ENCODE data around the gene DDX56.
A peak's percentile ranks its signal among the peaks of the same experiment; 100 is the strongest.
"Not testable (repeated sequence)": the region's sequence is repeated elsewhere in the genome, so short reads cannot be mapped to it uniquely, and the experiment has no call there.

DDX56 gene

DNA sequence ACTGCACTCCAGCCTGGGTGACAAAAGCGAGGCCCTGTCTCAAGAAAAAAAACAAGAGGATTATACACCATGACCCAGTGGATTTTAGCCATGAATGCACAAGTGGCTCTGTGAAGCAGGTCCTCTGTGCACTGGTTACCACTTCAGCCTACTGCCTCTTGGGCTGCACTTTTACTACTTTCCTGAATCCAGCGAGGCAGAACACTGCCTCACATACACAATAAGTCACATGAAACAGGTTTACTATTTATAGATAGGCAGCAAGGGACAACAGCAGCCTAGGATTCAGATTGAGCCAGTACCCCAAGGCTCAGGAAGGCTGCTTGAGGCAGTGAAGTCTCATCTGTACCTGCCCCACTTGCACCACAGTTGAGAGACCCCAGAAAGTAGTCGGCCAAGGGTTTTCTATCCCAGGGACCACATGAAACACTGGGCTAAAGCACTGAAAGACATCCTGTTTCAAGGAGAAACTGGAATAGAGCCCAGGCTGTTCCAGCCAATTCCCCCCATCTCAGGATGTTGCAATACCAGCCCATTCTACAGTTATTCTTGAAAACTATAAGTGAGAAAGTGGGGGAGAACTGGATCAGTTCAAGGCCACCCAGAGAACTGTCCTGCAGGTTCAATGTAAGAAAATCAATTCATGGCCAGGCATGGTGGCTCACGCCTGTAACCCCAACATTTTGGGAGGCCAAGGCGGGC is 22.4 kb upstream of the DDX56 start:
- no peak for DNase-seq

DNA sequence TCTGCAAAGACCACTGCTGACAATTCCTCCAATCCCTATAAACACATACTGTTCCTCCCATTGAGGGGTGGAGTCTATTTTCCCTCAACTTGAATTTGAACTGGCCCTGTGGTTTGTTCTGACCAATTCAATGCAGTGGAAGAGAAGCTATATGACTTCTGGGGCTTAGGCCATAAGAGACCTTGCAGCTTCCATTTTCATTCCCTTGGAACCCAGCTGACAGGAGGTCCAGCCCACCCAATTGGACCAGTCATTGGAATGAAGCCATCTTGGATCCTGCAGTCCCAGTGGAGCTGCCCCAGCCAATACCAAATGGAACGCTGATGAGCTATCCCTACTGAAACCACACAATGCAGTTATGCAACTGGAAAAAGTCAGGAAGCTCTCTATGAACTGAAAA is 17.2 kb upstream of the DDX56 start:
- DNase-seq: no peak

DNA sequence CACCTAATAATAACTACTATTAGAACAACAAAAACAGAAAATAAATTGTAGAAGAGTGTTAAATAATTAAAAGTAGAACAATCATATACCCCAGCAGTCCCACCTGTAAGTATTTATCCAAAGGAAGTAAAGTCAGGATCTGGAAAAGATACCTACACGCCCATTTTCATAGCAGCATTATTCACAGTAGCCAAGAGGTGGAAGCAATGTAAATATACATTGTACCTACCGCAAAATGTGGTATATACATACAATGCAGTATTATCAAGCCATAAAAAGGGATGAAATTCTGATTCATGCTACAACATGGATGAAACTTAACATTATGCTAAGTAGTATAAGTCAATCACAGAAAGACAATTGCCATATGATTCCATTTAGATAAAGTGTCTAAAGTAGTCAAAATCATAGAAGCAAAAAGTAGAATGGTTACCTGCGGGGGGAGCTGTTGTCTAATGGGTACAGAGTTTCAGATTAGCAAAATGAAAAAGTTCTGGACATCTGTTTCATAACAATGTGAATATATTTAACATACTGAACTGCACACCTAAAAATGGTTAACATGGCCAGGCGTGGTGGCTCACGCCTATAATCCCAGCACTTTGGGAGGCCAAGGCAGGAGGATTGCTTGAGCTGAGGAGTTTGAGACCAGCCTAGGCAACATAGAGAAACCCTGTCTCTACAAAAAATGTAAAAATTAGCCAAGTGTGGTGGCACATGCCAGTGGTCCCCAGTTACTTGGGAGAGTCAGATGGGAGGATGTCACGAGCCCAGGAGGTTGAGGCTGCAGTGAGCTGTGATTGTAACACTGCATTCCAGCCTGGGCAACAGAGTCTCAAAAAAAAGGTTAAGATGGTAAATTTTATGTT is 14.4 kb upstream of the DDX56 start:
- DNase-seq: peak; percentile 44

DNA sequence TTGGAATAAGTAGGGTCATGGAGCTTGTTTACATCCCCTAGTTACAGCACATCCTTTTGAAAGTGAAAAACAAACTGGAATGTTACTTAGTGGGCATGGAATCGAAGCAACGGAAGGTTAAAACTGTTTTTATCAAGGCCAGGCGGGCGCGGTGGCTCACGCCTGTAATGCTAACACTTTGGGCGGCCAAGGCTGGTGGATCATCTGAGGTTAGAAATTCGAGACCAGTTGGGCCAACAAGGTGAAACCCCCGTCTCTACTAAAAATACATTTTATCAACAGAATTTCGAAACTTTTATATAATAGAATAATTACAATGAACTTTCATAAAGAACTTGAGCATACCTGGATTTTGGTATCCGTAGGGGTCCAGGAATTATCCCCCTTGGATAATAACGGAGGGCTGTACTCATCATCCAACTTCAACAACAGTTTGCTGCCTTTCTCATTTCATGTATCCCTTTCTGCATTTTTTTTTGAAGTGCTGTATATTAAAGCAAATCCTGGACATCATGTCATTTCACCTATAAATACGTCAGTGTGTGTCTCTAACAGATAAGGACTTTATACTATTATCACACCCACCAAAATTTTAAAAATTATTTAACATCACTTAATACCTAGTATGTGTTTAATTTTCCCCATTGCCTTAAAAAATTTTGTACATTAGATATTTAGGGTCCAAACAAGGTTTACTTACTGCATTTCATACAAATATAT is 9.6 kb upstream of the DDX56 start:
- DNase-seq: no peak

DNA sequence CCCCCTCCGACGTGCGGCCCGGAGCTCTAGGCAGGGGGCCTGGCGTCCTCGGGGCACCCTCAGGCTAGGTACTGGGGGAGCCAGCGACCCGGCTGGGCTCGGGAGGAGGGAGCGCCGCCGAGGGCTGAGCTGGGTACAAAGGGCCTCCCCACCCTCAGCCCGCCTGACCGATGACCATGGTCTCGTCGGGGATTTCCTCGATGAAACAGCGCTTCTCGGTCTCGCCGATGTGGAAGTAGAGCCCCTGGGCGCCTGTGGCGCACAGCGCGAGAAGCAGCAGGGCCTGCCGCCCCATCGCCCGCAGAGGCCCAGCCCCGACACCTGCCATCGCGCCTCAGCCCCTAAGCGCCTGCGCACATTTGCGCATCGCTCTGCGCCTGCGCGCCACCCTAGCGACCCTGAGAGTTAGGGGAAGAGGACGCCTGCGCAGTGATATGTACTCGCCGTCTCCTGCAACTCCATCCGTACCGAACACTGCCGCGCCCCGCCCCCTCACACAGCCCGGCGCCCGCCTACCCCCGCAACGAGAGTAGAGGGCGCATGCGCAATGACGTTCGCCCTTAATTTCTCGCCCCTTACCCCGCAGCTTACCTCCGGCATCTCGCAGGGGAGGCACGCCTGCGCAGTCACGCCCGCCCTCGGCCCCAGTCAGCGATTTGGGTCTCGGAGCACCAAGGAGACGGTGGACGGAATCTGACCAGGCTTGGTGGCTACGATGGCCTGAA is 8.3 kb upstream of the DDX56 start, which contains the start of gene TMED4:
TMED4 (minus strand) TSS at position 353 of the 725 bp plus-strand sequence; CDS start at position 328, 25 bp downstream.
- peak; percentile 98 for DNase-seq

DNA sequence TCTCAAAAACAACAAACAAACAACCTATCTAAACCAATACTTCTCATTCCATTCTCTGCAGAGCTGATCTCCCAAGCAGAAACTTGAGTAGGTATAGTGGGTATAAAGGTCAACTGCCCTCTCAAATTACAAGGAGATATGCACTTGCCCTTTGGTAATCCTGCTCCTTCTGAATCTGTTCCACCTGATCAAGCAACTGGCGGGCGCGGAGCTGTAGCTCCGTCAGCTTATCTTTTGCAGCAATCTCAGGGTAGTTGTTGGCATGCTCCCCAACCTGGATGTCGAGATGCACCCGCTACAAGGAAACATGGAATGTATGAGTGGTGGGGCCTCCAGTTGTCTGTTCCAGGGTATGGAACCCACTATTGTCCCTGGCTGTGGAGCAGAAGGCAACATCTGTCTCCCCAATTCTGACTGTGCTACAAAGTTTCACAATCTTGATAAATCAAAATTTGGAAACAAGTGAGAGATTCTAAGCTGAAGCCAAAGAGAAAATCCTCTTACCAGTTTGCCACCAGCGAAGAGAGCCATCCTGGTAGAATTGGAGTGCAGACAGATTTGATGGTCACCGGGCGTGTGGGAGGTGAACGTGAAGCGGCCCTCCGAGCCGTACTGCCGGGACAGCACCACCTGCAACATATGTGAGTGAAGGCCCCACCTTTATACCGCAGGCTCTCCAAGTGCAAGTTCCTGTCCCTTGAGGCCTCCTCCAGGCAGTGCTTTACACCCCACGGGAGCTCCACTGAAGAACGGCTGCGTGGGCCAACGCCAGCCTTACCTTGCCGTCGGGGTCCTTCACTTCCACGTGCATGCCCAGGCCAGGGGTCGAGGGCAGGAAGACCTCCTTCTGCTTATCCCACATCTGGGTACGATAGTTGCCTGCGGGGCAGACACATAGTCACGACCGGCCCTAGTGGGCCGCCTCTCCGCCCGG is 7.5 kb upstream of the DDX56 start:
- no peak for DNase-seq

DNA sequence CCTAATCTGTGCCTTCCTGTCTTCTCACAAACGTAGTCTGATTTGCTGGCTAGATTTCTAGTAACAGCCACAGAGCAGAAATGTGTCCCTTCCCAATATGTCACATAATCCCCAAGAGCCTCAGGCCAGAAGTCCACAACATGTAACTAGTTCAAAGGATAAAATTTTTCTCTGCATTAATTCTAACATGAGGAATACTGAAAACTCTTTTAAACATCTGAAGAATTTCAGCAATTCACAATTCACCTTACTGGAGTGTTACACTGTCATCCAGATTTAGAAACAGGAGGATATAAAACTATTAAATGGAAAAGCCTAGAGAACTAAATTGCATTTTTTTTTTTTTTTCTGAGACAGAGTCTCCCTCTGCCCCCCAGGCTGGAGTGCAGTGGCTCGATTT is 2.5 kb upstream of the DDX56 start:
- DNase-seq: no peak

DNA sequence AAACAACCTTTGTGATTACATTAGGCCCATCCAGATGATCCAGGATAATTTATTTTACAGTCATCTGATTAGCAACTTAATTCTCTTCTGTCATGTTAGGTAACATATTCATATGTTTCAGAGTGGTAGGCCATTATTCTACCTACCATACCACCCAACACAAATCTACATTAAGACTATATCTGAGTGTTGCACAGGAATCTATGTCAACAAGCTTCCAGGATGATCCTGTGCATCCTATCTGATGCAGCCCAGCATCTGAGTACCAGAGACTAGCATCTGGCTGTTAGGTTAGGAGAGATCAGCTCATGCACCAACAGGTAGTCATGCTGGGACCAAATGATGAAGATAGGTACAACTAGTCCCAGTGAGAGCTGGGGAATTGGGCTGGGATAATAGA is 1.3 kb upstream of the DDX56 start:
- DNase-seq: no peak

DNA sequence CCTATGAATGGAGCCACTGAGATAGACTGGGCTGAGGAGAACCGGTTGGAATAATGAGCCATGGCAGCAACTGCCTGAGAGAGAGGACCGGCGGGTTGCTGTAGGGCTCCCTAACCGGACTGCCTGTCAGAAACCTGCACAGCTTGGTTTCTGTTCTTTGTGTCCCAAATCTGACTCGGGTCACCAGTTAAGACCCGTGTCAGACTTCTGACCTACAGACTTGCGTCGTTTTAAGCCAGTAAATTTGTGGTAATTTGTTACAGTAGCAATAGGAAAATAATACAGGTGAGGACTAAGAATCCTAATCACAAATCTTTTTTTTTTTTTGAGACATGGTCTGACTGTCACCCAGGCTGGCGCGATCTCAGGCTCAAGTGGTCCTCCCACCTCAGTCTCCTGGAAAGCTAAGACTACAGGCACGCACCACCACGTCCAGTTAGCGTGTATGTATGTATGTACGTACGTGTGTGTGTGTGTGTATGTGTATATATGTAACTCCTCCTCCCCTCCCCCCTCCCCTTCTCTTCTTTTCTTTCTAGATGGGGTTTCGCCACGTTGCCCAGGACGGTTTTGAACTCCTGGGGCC is 672 bp upstream of the DDX56 start:
- DNase-seq: no peak

DNA sequence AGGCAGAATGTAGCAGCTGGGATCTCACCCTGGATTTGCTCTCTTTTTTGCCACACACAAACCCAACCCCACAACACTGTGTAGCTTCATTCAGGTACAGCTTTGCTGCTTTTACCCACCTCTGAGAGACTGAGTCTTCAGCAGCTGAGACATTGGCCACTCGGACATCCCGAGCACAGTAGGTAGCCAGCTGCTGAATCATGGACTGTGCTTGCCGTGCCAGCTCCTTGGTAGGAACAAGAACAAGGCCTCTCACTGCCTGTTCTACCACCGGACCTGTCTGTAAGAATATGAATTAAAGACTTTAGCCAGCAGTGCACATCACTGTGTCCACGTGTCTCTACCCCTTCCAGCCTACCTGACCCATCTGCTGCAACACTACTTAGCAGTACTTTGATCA is 937 bp downstream of the DDX56 start:
- DNase-seq: no peak

DNA sequence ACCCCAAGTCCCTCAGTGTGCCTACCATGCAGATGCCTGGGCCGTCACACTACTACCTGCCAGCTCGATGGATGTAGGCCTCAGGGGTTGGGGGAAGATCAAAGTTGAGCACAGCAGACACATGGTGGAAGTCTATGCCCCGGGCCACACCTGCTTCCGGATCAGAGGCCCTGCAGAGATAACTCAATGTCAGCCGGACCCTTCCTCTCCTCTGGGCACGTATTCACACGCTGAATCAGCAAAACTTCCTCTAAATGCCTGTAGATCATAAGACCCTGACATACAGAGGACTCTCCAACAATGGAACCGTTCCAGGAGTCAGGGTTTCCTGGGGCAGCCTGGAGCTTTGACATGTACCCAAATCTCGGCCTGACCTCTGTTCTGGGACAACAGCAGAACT is 3.7 kb downstream of the DDX56 start:
- DNase-seq: no peak

DNA sequence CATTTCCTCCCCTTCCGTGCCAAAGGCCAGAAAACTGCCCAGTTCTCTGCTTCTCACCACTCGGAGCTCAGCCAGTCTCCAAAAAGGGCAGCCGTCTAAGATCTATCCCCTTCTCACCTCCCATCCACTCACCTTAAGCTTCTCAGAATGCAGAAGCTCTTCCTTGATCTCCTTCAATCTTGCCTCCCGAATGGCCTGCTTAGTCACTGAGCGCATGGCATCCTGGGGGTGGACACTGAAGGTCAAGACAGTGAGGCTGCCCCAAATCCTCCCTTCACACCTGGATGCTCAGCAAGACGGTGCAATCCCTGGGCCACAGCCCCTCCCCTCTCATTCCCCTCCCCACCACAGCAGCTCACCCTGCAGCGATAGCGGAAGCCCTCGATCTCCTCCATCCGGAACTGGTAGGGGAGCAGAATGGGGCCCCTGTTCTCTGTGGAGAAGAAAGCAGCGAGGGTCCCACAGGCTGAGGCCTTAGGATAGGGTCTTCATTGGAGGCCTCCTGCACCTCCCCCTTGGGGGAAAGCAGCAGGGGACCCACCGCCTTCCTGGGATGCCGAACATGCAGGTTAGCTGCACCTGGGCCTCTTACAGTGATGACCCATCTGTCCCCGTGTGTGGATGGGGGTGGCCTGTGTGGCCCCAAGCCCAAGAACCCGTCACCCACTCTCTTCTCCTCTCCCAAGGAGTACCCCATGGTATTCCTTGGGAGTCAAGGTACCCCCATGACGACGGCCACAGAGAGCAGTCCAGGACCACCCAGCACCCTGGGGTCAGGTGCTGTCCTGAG is 4.7 kb downstream of the DDX56 start:
- no peak for DNase-seq

DNA sequence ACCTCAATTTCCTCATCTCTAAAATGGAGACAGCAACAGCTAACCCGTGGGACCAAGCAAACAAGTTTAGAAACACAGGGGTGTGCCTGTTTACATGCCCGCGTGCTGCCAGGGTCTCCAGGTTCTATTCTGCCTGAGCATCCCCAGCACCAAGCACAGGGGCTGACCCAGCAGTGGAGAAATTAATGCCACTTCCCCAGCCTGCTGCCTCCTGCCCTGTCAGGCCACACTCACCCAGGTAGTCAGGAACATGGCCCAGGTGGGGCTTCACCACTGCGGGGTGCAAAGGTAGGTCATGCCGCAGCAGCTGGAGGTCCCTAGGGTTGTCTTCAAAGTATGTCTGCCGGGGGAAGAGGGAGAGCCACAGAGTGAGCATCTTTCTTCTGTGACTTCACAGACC is 5.8 kb downstream of the DDX56 start:
- no peak for DNase-seq

DNA sequence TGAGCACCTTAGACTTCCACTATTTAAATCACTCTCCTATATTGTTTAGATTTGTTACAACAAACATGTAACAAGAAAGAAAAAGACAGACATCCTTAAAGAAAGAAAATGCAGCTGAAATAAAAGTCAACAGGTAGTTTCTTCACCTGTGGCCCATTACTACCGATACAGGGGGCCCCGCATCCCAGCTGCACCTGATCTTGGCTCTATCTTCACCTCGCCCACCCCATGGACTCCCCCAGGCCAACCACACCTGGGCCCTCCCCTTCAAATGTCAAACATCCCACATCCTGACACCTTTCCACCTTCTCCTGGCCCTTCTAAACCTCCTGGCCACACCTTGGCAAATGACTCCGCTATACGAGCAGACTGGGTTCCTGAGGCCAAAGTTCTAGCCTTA is 7.0 kb downstream of the DDX56 start:
- DNase-seq: no peak

DNA sequence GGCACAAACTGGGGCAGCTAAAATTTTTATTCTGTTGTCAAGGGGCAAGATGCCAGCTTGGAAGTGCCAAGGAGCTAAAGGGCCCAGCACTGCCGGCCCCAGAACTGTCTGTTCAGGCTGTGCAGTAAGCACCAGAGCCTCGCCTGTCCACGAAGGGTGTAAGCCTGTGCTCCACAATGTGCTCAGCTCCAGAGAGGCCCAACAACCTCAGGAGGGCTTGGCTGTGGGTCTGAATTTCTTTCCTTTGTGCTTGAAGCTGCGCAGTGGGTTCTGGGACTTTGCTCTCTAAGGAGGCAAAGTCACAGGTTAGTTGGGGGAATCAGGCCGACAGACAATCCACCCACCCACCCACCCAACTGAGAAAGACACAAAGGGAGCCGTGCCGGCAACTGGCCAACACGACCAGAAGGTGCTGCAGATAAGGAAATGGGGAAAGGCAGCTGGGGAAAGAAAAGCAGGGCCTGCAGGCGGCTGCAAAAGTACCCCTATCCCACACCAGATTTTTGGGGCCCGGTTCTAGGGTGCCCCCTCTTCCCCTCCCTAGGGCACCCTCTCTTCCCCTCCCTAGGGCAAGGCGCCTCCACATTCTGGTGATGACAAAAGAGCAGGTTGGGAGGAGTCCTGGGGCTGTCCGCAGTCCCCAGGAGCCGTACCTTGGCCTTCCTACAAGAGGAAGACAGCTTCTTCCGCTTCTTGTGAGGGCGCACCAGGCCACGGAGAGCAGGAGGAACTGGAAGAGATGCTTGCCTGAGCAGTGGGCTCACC is 7.7 kb downstream of the DDX56 start:
- DNase-seq: no peak

DNA sequence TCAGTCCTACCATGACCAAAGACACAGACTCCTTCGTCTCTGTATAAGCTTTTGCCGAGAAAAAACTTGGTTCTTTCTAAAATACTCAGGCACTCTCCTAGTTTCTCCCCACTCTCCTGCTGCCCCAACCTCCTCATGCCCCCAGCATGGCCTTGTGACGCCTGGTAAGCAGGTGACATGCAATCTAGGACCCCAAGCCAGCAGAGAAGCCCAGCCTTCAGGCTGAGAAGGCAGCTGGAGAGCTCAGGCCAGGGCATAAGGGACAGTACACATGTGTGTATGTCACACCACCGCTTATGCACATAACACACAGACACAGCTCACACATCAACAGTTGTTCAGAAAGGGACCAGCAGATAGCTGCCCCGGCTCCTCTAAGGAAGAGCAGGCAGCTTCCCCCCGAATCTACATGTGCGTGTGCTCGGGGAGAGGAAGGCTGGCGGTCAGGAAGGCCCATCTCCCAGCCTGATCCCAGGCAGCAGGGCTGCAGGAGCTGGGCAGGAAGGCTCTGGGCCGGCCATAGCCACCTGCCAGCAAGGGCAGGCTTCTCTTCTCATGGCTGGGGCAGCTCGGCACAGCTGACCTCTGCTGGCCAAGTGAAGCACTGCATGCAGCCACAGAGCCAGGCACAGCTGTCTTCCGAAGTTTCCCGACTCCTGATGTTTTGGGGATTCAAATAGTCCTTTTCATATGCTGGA is 8.5 kb downstream of the DDX56 start:
- DNase-seq: peak; percentile 67

DNA sequence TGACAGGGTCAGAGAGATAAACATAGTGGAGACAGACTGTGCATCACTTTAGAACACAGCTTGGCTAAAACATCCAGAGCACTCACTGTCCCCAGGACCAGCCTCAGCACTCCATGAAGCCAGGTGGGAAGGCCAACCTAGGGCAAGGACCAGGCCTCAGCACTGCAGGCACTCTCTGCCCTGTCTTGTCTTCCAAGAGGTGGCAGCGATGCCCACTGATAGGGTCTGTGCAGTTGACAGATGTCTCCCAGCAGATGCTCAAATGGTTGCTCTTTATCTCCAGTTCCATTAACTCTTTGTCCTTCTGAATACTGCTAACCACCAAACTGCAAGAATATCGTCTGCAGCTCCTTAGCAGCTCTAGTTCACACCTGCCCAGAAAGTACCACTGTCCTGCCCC is 9.1 kb downstream of the DDX56 start:
- no peak for DNase-seq

DNA sequence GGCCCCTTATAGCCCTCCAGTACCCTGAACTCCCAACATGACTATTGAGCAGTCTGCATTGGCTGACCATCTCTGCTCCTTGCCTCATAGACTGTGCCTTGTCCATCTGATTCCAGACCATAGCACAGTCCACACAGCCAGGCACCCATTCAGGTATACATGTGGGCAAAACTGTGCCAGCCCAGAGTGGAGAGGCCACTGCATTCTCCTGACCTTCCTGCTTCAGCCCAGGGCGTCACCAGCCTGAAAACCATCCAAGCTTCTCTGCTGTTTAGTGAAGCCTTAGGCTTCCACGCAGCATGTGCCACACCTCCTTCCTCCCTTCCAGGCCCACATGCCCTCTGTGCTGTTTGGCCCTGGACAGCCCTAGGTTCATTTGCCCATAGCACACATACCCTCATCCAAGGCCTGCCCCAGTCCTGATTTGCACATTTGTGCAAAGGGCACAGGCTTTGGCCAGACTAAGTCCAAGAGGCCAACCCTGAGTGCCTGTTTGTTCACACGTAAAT is 10.5 kb downstream of the DDX56 start:
- no peak for DNase-seq

DNA sequence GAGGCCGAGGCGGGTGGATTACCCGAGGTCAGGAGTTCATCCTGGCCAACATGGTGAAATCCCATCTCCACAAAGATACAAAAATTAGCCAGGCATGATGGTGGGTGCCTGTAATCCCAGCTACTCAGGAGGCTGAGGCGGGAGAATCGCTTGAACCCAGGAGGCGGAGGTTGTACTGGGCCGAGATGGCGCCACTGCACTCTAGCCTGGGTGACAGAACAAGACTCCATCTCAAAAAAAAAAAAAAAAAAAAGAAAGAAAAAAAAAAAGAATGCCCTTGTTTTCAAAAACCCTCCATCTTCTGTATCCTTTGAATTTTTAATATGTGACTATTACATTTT is 11.1 kb downstream of the DDX56 start:
- DNase-seq: not testable (repeated sequence)
